GM18951 (cell line): ENCODE data around the gene LORICRIN.

Experiments
- POLR2A ChIP-seq: IDR thresholded peaks from 4 replicates; pipeline ENCODE4 v1.6.1; 2011; ENCODE audit warnings: mild to moderate bottlenecking; ENCODE audit not compliant: insufficient read length, insufficient read depth; ENCODE audit errors: extremely low read depth
- in situ Hi-C: fragments of 300-500 bp; cut with MboI; formaldehyde crosslinking; loops from one replicate; pipeline ENCODE4 v1.12.0; 2022; ENCODE audit warnings: low sequenced_read_pairs, mixed read lengths, inconsistent platforms; ENCODE audit not compliant: unreplicated experiment

Gene LORICRIN

DNA sequence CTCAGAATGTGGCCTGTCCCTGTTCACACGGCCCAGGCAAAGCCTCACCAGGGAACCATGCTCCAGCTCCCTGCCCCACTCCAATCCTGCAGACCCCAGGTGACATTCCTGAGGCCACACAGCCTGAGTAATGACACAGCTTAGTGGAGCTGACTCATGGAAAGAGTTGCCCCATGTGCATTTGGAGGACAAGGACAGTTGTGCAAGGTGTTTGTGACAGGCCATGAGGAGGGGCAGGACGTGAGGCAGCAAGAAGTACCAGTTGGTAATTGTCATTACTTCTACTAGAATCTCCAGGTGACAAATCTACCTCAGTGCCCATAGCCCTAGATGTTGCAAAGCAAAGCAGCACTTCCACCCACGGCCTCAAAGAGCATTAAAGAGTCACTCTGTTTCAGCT lies 26.9 kb upstream of the LORICRIN start:
- in situ Hi-C loops: no loop called here
- TF ChIP-seq POLR2A: no peak

DNA sequence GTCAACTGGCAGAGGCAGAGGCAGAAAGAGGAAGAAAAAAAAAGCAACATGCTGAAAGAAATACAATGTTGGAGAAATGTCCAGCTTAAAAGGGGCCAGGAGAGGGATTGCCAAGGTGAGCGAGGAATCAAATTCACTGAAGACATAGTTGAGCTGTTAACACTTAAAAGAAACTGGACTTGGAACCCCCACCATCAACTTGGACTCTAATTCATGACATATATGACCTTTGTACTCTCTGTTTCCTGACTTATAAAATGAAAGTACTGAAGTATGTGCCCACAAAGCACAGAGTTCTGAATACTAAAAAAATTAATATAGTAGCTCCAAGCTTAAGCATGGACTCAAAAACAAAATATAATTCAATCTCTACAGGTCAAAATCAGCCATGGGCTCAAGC lies 26.0 kb upstream of the LORICRIN start:
- in situ Hi-C loops: no loop called here
- TF ChIP-seq POLR2A: no peak

DNA sequence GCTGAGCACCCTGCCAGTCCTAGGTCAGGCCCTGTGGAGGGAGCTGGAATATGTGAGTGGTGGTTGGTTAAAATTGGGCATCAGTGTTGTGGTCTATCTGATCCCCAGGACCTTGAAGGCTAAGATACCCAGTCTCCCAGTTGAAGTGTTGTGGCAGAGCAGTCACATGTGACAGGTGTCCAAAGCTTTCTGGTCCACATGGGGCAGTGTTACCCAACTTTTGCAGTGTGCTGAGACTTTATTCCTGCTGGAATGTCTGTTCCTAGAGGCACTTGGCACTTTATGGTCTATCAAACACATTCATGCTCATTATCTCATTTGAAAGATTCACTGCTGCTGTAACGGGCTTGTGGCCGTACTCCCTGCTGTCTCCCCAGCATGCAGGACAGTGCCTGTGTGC lies 21.0 kb upstream of the LORICRIN start:
- TF ChIP-seq POLR2A: no peak
- in situ Hi-C loops: no loop called here

DNA sequence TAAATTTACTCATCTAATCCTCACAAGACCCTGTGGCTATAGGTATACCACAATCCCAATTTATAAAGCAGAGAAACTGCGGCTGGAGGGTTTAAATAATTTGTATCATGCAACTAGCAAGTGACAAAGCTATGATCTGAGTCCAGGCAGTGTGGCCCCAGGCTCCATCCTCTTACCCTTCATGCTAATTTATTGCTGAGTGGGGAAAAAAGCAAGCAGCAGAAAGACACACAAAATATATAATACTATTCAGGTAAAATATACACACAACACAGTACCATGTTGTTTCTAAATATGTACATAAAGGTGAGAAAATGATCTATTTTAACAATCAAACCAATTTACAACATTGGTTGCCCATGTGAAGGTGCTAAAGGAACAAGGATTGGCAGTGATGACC lies 17.3 kb upstream of the LORICRIN start:
- TF ChIP-seq POLR2A: no peak
- in situ Hi-C loops: no loop called here

DNA sequence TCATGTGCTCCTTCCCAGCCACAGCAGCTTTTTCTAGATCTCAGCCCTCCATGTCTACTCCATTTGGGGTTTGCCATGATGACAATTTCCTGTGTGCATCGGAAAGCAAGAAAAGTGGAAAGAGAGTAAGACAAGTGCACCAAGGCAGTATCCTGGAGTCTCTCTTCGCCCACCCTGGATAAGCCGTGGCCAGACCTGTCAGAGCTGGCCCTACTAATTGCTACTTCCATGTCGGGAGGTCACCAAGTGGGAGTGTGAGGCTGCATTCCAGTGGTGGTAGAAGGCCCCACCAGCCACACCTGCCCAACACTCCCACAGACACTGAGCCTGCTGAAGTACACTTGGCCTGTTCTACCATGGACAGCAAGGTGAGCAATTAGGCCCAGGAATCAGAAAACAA lies 14.0 kb upstream of the LORICRIN start:
- no peak for TF ChIP-seq POLR2A

DNA sequence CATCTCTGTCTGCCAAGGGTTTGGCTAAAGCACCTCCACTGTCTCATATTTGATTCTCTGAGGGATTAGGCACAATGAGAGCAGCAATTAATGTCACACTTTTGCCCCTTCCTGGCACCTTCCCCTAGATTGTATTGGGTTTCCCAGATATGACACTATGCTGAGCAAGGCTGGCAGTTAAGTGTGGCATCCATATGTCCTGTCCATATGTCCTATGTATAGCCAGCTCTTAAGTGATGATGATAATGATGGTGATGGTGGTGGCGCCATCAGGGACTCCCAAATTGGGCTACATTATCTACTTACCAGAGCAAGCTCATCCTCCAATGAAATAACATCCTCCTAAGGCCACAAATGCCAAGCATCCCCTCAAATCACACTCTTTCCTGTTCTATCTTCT lies 13.5 kb upstream of the LORICRIN start:
- in situ Hi-C loops: no loop called here
- TF ChIP-seq POLR2A: no peak

More for the DNA sequence above, 14.0 kb upstream of the LORICRIN start:
- in situ Hi-C loops: no loop called here

DNA sequence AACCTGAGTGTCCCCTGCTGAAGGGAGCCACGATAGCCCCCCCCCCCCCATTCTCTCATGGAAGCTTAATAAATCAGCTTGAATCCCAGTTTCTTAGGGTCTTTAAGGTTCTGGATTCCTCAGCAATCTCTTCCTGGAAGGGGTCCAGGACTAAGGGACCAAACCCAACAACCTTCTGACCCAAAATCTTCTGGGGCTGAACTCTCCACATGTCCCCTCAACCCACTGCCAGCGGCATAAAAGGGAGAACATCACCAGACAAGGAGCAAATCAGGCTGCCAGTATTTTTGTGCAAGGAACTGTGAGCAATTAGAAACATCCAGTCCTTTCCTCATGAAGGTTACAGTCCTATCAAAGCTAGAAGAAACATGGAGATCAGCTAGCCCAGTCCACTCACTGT lies 12.7 kb upstream of the LORICRIN start:
- no peak for TF ChIP-seq POLR2A
- in situ Hi-C loops: no loop called here

DNA sequence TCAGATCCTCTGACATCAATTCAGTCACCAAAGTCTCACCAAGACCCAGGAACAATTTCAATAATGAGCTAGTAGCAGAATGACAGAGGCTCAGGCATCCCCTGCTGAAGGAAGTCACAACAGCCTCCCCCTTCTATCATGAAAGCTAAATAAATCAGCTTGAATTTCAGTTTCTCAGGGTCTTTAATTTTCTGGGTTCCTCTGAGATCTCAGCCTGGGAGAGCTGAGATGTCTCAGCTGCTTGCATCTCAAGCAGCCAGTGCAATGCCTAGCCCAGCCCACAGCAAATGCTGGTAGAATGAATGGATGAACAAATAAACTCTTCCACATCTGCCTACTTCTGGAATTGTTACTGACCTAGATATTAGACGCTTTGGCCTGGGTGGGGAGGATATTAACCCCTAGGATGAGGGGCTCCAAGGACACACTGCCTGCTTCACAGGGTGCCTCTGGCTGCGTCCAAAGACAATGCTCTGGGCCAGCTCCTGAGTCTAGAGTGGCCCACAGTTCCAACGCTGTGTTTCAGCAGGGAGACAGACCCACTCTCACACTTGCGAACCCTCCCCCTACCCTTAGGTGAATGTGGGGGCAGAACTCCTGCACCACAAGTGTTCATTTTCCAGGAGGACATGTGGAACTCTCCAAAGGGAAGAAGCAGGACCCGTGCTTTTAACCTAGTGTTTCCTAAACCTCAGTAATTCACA lies 11.2 kb upstream of the LORICRIN start:
- in situ Hi-C loops: no loop called here
- no peak for TF ChIP-seq POLR2A

DNA sequence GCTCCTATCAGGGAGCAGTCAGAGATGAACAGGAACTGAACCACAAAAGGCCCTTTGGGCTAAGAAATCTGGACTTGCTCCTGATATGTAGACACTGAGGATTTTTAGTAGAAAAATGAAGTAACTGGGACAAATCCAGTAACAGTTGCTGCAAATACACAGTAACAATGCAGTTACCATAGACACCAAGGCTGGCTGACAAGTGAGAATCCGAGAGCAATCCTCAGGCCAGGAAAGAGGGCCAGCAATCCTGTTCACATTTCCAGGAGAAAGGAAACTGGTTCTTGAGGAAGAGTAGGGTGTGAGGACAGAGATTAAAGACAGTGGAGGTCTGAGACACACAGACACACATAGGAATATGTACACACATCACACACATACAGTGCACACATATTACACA lies 9.3 kb upstream of the LORICRIN start:
- TF ChIP-seq POLR2A: no peak
- in situ Hi-C loops: no loop called here

DNA sequence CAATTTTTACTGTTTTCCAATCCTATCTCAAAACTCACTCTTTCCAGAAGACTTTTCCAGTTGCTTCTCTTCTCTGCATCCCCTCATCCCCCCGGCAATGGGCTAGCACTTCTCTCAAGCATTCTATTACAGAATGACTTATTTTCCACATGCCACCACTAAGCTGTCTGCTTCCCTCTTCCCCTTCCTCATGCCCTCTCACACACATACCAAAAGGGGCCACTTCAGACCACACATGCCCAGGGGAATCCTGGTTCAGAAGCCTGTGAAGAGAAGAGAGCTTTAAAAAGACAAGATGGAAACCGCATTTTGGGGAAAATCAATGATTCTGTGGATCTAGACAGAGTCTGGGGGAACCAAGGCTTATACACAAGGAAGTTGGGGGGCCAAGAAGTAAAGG lies 8.4 kb upstream of the LORICRIN start:
- no peak for TF ChIP-seq POLR2A
- in situ Hi-C loops: no loop called here

DNA sequence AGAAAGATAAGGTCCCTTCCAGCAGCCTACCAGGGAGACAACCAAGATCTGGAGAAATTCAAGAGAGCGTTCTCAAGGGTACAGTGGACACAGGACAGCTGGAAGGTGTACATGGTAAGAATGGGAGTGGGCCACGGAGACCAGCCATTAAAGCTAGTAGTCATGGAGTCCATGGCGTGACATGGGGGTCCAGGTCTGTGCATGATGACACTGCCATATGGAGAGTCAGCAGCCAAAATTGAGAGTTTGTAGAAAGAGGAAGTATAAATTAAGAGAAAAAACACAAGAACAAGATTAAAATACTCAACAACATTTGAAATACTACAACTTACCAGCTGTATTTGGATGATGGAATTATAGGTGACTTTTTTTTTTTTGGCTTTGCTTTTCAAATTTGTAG lies 7.9 kb upstream of the LORICRIN start:
- no peak for TF ChIP-seq POLR2A
- in situ Hi-C loops: no loop called here

DNA sequence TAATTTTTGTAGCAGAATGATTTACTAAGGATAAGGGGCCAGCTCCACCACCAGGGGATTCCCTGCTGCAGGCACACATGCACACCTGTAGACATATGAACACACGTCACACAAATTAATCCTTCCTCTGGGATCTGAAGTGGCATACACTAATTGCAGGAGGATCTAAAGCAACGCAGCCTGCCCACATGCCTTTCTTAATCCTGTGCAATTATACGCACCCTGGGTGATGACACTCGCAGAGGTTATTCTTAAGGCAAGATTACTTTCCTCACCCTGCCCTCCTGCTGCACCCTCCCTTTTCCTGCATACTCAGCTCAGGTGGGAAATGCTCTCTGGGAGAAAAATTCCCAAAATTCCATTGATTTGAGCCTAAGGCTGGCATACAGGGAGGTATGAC lies 7.5 kb upstream of the LORICRIN start:
- TF ChIP-seq POLR2A: no peak
- in situ Hi-C loops: no loop called here

DNA sequence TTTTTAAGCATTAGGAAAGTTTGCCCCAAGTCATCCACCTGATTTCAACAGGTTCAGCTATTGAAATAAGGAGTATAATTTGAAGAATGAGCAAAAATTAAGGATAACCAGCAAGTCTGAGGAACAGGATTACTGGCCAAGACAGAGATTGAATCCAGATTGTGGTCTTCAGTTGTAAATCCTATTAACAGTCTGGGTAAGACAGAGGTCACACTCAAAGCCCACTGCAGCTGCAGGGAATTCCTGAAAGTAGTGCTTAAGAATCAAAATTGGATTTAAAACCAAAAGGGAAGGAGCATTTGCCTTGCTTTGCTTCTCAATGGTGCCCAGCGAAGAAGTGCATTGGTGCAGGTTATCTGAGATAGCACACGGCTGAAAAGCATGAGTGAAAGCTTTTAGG lies 6.4 kb upstream of the LORICRIN start:
- in situ Hi-C loops: no loop called here
- no peak for TF ChIP-seq POLR2A

DNA sequence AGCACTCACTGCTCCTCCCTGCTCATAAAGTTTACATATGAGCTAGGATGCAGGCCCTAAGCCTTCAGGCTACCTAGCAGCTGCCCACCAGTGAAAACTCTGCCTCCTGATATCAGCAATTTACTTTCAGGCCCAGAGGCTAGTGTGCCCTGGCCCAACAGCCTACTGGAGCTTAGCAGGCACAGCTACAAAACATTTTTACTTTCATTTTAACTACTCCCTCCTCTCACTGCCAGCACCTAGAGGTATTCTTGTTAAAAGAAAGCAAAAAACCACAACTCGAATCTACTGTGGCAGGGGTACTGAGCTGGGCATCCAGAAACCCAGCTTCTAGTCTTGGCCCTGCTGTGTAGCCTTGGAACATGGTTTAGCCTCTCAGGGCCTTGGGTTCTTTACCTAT lies 5.8 kb upstream of the LORICRIN start:
- in situ Hi-C loops: no loop called here
- TF ChIP-seq POLR2A: no peak
